ENCODE results near the gene ZNF451.

ZNF451 gene

GRCh38 chr6:57195457-57195856 lies 105.5 kb downstream of the ZNF451 start:
- no peak for TF ChIP-seq POLR2AphosphoS5 (IDR thresholded peaks at IDR 0.05; ENCODE audit: low read depth)
- TF ChIP-seq REST (IDR thresholded peaks at IDR 0.05; ENCODE audit: insufficient replicate concordance, low read depth): no peak
- TF ChIP-seq GABPA (IDR thresholded peaks at IDR 0.05; ENCODE audit: low read depth): no peak
- TF ChIP-seq SPI1 (IDR thresholded peaks at IDR 0.05; ENCODE audit: borderline replicate concordance, low read depth): no peak
- no peak for TF ChIP-seq CTCF (IDR thresholded peaks at IDR 0.05; ENCODE audit: insufficient read depth, low read length)
- Histone ChIP-seq H3K27ac (replicated peaks) (no peak overlapping the region), H3K27me3 (ENCODE audit: insufficient read depth, poor library complexity, severe bottlenecking) (no peaks in the 10 kb centered on the region), H3K4me3 (replicated peaks; ENCODE audit: insufficient read depth, low read length) (no peak overlapping the region)
- DNase-seq (ENCODE audit: low read depth in 1 of 2, low spot score in 1 of 2): no peak

GRCh38 chr6:57198926-57199636 lies 109.1 kb downstream of the ZNF451 start:
- no peak overlapping the region for H3K4me3 ChIP-seq (replicated peaks; ENCODE audit: insufficient read depth, low read length)
- H3K27me3 ChIP-seq (ENCODE audit: insufficient read depth, poor library complexity, severe bottlenecking): no peaks in the 10 kb centered on the region
- TF ChIP-seq REST (IDR thresholded peaks at IDR 0.05; ENCODE audit: insufficient replicate concordance, low read depth): no peak
- TF ChIP-seq CTCF (IDR thresholded peaks at IDR 0.05; ENCODE audit: insufficient read depth, low read length): no peak
- TF ChIP-seq GABPA (IDR thresholded peaks at IDR 0.05; ENCODE audit: low read depth): no peak
- no peak for TF ChIP-seq SPI1 (IDR thresholded peaks at IDR 0.05; ENCODE audit: borderline replicate concordance, low read depth)
- no peak for TF ChIP-seq POLR2AphosphoS5 (IDR thresholded peaks at IDR 0.05; ENCODE audit: low read depth)
- no peak for DNase-seq (ENCODE audit: low read depth in 1 of 2, low spot score in 1 of 2)
- no peak overlapping the region for H3K27ac ChIP-seq (replicated peaks)

- no peak for DNase-seq (ENCODE audit: low read depth in 1 of 2, low spot score in 1 of 2)
- H3K27ac ChIP-seq (replicated peaks): no peak overlapping the region
- H3K27me3 ChIP-seq (ENCODE audit: insufficient read depth, poor library complexity, severe bottlenecking): no peaks in the 10 kb centered on the region
- TF ChIP-seq CTCF (IDR thresholded peaks at IDR 0.05; ENCODE audit: insufficient read depth, low read length) (no peak), POLR2AphosphoS5 (IDR thresholded peaks at IDR 0.05; ENCODE audit: low read depth) (no peak), REST (IDR thresholded peaks at IDR 0.05; ENCODE audit: insufficient replicate concordance, low read depth) (no peak)
- H3K4me3 ChIP-seq (replicated peaks; ENCODE audit: insufficient read depth, low read length): no peak overlapping the region
Measured at GRCh38 chr6:57201718-57202117, 111.7 kb downstream of the ZNF451 start.

All from HL-60 (cell line).